ENCODE measurements around the gene RSL1D1. TPM values are rescaled to one million over a fixed set of nuclear protein-coding genes. Genes with fewer than 3 reads are reported as not detected.
"Not testable (repeated sequence)": the region's sequence is repeated elsewhere in the genome, so short reads cannot be mapped to it uniquely, and the experiment has no call there.

RSL1D1 gene
- polyA plus RNA-seq, 1 donor from 2014 or later: 61.2 TPM

DNA sequence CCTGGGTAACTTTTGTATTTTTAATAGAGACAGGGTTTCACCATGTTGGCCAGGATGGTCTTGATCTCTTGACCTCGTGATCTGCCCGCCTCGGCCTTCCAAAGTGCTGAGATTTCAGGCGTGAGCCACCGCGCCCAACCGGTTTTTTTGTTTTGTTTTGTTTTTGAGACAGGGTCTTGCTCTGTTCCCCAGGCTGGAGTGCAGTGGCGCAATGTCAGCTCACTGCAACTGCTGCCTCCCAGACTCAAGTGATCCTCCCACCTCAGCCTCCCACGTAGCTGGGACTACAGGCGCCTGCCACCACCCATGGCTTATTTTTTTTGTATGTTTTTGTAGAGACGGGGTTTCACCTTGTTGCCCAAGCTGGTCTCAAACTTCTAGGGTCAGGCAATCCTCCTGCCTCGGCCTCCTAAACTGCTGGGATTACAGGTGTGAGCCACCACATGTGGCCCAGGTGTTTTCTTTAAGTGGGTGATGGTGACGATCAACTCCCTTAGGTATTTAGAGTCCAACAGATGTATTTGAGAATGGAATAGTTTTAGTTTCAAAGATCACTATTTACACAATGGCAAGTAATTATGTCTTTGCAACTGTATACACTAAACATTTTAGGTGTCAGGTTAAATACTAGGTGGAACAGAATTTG lies 25.7 kb downstream of the RSL1D1 start:
- not testable (repeated sequence) for H3K4me3 ChIP-seq (ENCODE audit: low read length); H3K9me3 ChIP-seq (ENCODE audit: low read length); H2AFZ ChIP-seq (ENCODE audit: low read depth, low read length); H3F3A ChIP-seq (ENCODE audit: insufficient read depth, low read length, poor library complexity, severe bottlenecking); H3K36me3 ChIP-seq (ENCODE audit: insufficient read depth, low read length); H3K9me2 ChIP-seq (ENCODE audit: insufficient read depth, low read length); H3K79me2 ChIP-seq (replicated peaks; ENCODE audit: insufficient read depth, low read length); H3K9ac ChIP-seq (ENCODE audit: low read length); H3K27me3 ChIP-seq (ENCODE audit: insufficient read depth, low read depth, low read length); H3K4me2 ChIP-seq (ENCODE audit: low read length); H3K27ac ChIP-seq (ENCODE audit: low read length); H4K20me1 ChIP-seq (ENCODE audit: insufficient read depth)

DNA sequence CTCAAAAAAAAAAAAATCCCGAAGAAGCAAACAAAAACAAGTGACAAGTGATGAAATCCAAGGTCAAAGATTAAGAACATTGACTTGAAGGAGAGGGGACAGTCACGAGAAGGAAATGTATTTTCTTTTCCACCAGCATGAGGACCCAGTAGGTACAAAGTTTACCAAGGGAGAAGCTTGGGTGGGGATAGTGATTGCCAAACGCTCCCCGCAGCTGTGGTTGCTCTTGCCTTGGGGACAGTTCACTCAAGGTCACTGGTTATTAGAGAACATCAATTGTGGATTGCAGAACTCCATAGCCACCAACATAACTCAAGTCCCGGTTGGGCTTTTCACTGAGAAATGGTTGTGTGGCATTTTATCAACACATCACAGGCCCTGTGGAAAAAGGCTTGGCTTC lies 27.0 kb downstream of the RSL1D1 start:
- Histone ChIP-seq H2AFZ (ENCODE audit: low read depth, low read length) (no peak overlapping the region), H3K79me2 (replicated peaks; ENCODE audit: insufficient read depth, low read length) (no peaks in the 10 kb centered on the region)

DNA sequence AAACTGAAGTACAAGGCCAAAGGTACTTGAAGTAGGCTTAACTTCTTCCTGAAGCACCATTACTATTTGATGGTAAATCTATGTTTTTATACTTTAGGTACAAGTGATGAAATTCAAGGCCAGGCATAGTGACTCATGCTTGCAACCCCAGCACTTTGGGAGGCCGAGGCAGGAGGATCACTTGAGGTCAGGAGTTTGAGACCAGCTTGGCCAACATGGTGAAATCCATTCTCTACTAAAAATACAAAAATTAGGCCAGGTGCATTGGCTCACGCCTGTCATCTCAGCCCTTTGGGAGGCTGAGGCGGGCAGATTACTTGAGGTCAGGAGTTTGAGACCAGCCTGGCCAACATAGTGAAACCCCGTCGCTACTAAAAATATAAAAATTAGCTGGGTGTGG lies 27.7 kb downstream of the RSL1D1 start:
- not testable (repeated sequence) for H3F3A ChIP-seq (ENCODE audit: insufficient read depth, low read length, poor library complexity, severe bottlenecking); H3K9ac ChIP-seq (ENCODE audit: low read length); H2AFZ ChIP-seq (ENCODE audit: low read depth, low read length); H4K20me1 ChIP-seq (ENCODE audit: insufficient read depth); H3K4me2 ChIP-seq (ENCODE audit: low read length); H3K27ac ChIP-seq (ENCODE audit: low read length); H3K9me3 ChIP-seq (ENCODE audit: low read length); H3K4me3 ChIP-seq (ENCODE audit: low read length); H3K36me3 ChIP-seq (ENCODE audit: insufficient read depth, low read length); H3K27me3 ChIP-seq (ENCODE audit: insufficient read depth, low read depth, low read length); H3K79me2 ChIP-seq (replicated peaks; ENCODE audit: insufficient read depth, low read length); H3K9me2 ChIP-seq (ENCODE audit: insufficient read depth, low read length)

More for the DNA sequence above, 27.0 kb downstream of the RSL1D1 start:
- Histone ChIP-seq H3K9me3 (ENCODE audit: low read length) (no peaks in the 10 kb centered on the region), H3K9me2 (ENCODE audit: insufficient read depth, low read length) (no peaks in the 10 kb centered on the region), H3K9ac (ENCODE audit: low read length) (no peak overlapping the region), H4K20me1 (ENCODE audit: insufficient read depth) (no peaks in the 10 kb centered on the region), H3F3A (ENCODE audit: insufficient read depth, low read length, poor library complexity, severe bottlenecking) (no peaks in the 10 kb centered on the region), H3K36me3 (ENCODE audit: insufficient read depth, low read length) (no peaks in the 10 kb centered on the region), H3K27ac (ENCODE audit: low read length) (no peak overlapping the region), H3K4me2 (ENCODE audit: low read length) (no peak overlapping the region), H3K27me3 (ENCODE audit: insufficient read depth, low read depth, low read length) (no peaks in the 10 kb centered on the region), H3K4me3 (ENCODE audit: low read length) (no peak overlapping the region)
- TF ChIP-seq MXI1 (conservative IDR thresholded peaks at IDR 0.05; ENCODE audit: poor library complexity, severe bottlenecking): no peak
- TF ChIP-seq EP300 (conservative IDR thresholded peaks at IDR 0.05; ENCODE audit: poor library complexity, severe bottlenecking): no peak
- no peak for TF ChIP-seq RAD21 (conservative IDR thresholded peaks at IDR 0.05)
- TF ChIP-seq EZH2 (IDR thresholded peaks at IDR 0.05; ENCODE audit: borderline replicate concordance, insufficient read depth, low read length, poor library complexity, severe bottlenecking): no peak
- TF ChIP-seq, protein P1, sequence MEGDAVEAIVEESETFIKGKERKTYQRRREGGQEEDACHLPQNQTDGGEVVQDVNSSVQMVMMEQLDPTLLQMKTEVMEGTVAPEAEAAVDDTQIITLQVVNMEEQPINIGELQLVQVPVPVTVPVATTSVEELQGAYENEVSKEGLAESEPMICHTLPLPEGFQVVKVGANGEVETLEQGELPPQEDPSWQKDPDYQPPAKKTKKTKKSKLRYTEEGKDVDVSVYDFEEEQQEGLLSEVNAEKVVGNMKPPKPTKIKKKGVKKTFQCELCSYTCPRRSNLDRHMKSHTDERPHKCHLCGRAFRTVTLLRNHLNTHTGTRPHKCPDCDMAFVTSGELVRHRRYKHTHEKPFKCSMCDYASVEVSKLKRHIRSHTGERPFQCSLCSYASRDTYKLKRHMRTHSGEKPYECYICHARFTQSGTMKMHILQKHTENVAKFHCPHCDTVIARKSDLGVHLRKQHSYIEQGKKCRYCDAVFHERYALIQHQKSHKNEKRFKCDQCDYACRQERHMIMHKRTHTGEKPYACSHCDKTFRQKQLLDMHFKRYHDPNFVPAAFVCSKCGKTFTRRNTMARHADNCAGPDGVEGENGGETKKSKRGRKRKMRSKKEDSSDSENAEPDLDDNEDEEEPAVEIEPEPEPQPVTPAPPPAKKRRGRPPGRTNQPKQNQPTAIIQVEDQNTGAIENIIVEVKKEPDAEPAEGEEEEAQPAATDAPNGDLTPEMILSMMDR (IDR thresholded peaks at IDR 0.05; ENCODE audit: poor library complexity, severe bottlenecking): no peak
- no peak for TF ChIP-seq SMC3 (conservative IDR thresholded peaks at IDR 0.05; ENCODE audit: poor library complexity)
- TF ChIP-seq POLR2AphosphoS5 (IDR thresholded peaks at IDR 0.05): no peak
- no peak for TF ChIP-seq TAF1 (IDR thresholded peaks at IDR 0.05; ENCODE audit: low read depth)
- TF ChIP-seq, protein P2, sequence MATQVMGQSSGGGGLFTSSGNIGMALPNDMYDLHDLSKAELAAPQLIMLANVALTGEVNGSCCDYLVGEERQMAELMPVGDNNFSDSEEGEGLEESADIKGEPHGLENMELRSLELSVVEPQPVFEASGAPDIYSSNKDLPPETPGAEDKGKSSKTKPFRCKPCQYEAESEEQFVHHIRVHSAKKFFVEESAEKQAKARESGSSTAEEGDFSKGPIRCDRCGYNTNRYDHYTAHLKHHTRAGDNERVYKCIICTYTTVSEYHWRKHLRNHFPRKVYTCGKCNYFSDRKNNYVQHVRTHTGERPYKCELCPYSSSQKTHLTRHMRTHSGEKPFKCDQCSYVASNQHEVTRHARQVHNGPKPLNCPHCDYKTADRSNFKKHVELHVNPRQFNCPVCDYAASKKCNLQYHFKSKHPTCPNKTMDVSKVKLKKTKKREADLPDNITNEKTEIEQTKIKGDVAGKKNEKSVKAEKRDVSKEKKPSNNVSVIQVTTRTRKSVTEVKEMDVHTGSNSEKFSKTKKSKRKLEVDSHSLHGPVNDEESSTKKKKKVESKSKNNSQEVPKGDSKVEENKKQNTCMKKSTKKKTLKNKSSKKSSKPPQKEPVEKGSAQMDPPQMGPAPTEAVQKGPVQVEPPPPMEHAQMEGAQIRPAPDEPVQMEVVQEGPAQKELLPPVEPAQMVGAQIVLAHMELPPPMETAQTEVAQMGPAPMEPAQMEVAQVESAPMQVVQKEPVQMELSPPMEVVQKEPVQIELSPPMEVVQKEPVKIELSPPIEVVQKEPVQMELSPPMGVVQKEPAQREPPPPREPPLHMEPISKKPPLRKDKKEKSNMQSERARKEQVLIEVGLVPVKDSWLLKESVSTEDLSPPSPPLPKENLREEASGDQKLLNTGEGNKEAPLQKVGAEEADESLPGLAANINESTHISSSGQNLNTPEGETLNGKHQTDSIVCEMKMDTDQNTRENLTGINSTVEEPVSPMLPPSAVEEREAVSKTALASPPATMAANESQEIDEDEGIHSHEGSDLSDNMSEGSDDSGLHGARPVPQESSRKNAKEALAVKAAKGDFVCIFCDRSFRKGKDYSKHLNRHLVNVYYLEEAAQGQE (IDR thresholded peaks at IDR 0.05; ENCODE audit: borderline replicate concordance): no peak
